A549 (cell line): ENCODE measurements around the gene SEPTIN3.

Experiments used
- CEBPB ChIP-seq, 2 experiments: fragments of >200 bp in 1 of 2; sonication (Bioruptor Twin) in 1 of 2; formaldehyde crosslinking in 1 of 2; IDR thresholded peaks; 2 replicates each; pipeline ENCODE4 v1.6.1; 2012 to 2016
- JUNB ChIP-seq: fragments of >200 bp; sonication (Bioruptor Twin); formaldehyde crosslinking; IDR thresholded peaks from 2 replicates; pipeline ENCODE4 v1.6.1; 2016
- KDM5A ChIP-seq: fragments of 200-600 bp; sonication (generic); IDR thresholded peaks from 2 replicates; pipeline ENCODE4 v1.6.1; 2016; ENCODE audit warnings: antibody characterized with exemption, mild to moderate bottlenecking
- MAFK ChIP-seq: fragments of 450-650 bp; IDR thresholded peaks from 2 replicates; pipeline ENCODE4 v1.6.1; 2014; ENCODE audit not compliant: partially characterized antibody
- MYC ChIP-seq: IDR thresholded peaks from 2 replicates; pipeline ENCODE4 v1.6.1; 2012; ENCODE audit warnings: mild to moderate bottlenecking, inconsistent platforms, low read length, improper control_type of control experiment, borderline replicate concordance
- POLR2A ChIP-seq: IDR thresholded peaks from 2 replicates; pipeline ENCODE4 v1.6.1; 2012; ENCODE audit warnings: mild to moderate bottlenecking, low read length
- RAD21 ChIP-seq, 2 experiments: fragments of >200 bp in 1 of 2; sonication (Bioruptor Twin) in 1 of 2; formaldehyde crosslinking in 1 of 2; IDR thresholded peaks in 1 of 2; conservative IDR thresholded peaks in 1 of 2; 2 replicates in 1 of 2; 3 replicates in 1 of 2; pipeline ENCODE4 v1.6.1; 2012 to 2018; ENCODE audit warnings: inconsistent platforms in 1 of 2
- RCOR1 ChIP-seq: fragments of 150-350 bp; IDR thresholded peaks from 2 replicates; pipeline ENCODE4 v1.6.1; 2014; ENCODE audit warnings: antibody characterized with exemption, low read length, low read depth
- RNF2 ChIP-seq: fragments of 200-600 bp; sonication (generic); IDR thresholded peaks from 2 replicates; pipeline ENCODE4 v1.6.1; 2016; ENCODE audit warnings: low read depth, mild to moderate bottlenecking, antibody characterized with exemption, moderate library complexity, borderline replicate concordance
- ZFP36 ChIP-seq: fragments of 450-650 bp; IDR thresholded peaks from 2 replicates; pipeline ENCODE4 v1.6.1; 2014; ENCODE audit warnings: borderline replicate concordance; ENCODE audit not compliant: partially characterized antibody
- TF ChIP-seq, protein P1 (sequence below): fragments of 150-350 bp; IDR thresholded peaks from 2 replicates; pipeline ENCODE4 v1.6.1; 2014; ENCODE audit warnings: low read depth, mild to moderate bottlenecking, low read length
- TF ChIP-seq, protein P2 (sequence below): fragments of >200 bp; sonication (Bioruptor Twin); formaldehyde crosslinking; IDR thresholded peaks from 3 replicates; pipeline ENCODE4 v1.5.1; 2016
- TF ChIP-seq, protein P3 (sequence below): IDR thresholded peaks from 2 replicates; pipeline ENCODE4 v1.6.1; 2012; ENCODE audit warnings: low read depth, borderline replicate concordance

DNA sequence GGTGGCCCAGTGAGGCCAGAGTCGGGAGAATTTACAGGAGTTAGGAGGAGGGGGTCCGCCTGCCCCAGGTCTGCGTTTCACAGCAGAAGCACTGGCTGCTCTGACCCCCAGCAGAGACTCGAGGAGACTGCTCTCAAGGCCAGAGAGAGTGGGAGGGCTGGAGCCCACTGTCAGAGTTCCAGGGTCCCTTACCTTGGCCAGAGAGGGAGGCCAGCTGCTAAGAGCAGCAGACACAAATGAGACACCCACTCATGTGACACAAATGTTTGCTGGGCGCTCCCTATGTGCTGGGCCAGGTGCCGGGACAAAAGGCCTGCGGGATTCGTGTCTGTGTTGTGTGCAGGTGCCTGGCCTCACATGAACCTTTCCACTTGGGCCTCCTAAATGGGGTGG lies 39.8 kb upstream of the SEPTIN3 start:
- TF ChIP-seq, protein P1, sequence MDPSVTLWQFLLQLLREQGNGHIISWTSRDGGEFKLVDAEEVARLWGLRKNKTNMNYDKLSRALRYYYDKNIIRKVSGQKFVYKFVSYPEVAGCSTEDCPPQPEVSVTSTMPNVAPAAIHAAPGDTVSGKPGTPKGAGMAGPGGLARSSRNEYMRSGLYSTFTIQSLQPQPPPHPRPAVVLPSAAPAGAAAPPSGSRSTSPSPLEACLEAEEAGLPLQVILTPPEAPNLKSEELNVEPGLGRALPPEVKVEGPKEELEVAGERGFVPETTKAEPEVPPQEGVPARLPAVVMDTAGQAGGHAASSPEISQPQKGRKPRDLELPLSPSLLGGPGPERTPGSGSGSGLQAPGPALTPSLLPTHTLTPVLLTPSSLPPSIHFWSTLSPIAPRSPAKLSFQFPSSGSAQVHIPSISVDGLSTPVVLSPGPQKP: no peak
- TF ChIP-seq ZFP36 (no peak), CEBPB (IDR thresholded peaks at IDR 0.05) (no peak), MYC (no peak), POLR2A (no peak), JUNB (no peak), RNF2 (no peak), RCOR1 (no peak), RAD21 (conservative IDR thresholded peaks at IDR 0.05 in 1 of 2, IDR thresholded peaks at IDR 0.05 in 1 of 2) (no peak), MAFK (no peak), KDM5A (no peak)
- TF ChIP-seq, protein P2, sequence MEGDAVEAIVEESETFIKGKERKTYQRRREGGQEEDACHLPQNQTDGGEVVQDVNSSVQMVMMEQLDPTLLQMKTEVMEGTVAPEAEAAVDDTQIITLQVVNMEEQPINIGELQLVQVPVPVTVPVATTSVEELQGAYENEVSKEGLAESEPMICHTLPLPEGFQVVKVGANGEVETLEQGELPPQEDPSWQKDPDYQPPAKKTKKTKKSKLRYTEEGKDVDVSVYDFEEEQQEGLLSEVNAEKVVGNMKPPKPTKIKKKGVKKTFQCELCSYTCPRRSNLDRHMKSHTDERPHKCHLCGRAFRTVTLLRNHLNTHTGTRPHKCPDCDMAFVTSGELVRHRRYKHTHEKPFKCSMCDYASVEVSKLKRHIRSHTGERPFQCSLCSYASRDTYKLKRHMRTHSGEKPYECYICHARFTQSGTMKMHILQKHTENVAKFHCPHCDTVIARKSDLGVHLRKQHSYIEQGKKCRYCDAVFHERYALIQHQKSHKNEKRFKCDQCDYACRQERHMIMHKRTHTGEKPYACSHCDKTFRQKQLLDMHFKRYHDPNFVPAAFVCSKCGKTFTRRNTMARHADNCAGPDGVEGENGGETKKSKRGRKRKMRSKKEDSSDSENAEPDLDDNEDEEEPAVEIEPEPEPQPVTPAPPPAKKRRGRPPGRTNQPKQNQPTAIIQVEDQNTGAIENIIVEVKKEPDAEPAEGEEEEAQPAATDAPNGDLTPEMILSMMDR: no peak
- TF ChIP-seq, protein P3, sequence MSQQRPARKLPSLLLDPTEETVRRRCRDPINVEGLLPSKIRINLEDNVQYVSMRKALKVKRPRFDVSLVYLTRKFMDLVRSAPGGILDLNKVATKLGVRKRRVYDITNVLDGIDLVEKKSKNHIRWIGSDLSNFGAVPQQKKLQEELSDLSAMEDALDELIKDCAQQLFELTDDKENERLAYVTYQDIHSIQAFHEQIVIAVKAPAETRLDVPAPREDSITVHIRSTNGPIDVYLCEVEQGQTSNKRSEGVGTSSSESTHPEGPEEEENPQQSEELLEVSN: no peak
